DMS153 treated with DMSO at 0.1 percent for 48 hours (cell line): Measurements from ENCODE around the gene ITIH4.

ENCODE experiments used
- DNase-seq: peaks from one replicate; lab custom pipeline; 2025; ENCODE audit not compliant: unreplicated experiment; lab: John Stamatoyannopoulos, UW

ITIH4 gene

GRCh38 chr3:52805270-52806039, 25.0 kb downstream of the ITIH4 start:
- no peak for DNase-seq

GRCh38 chr3:52801839-52802238, 28.6 kb downstream of the ITIH4 start:
- no peak for DNase-seq

GRCh38 chr3:52800079-52800478, 30.4 kb downstream of the ITIH4 start:
- no peak for DNase-seq

- DNase-seq, result no peak
Observed at GRCh38 chr3:52798978-52799476, 31.4 kb downstream of the ITIH4 start.

GRCh38 chr3:52798376-52798977, 32.0 kb downstream of the ITIH4 start:
- DNase-seq, result no peak

GRCh38 chr3:52796411-52796810, 34.1 kb downstream of the ITIH4 start:
- DNase-seq, result no peak

GRCh38 chr3:52795298-52795900, 35.1 kb downstream of the ITIH4 start:
- DNase-seq, result no peak

- DNase-seq, result no peak
Observed at GRCh38 chr3:52794612-52795099, 35.8 kb downstream of the ITIH4 start, which contains the start of gene ITIH3. TSS of gene ITIH3 (plus strand) at chr3:52794796. CDS start at chr3:52794804, 8 bp downstream.

GRCh38 chr3:52793702-52794611, 36.5 kb downstream of the ITIH4 start:
- no peak for DNase-seq

- no peak for DNase-seq
Observed at GRCh38 chr3:52792961-52793695, 37.3 kb downstream of the ITIH4 start.

- DNase-seq, result no peak
Observed at GRCh38 chr3:52792413-52792812, 38.1 kb downstream of the ITIH4 start.

GRCh38 chr3:52791928-52792327, 38.5 kb downstream of the ITIH4 start:
- no peak for DNase-seq

GRCh38 chr3:52791366-52791765, 39.1 kb downstream of the ITIH4 start:
- no peak for DNase-seq

GRCh38 chr3:52790741-52791140, 39.7 kb downstream of the ITIH4 start:
- DNase-seq, result no peak

GRCh38 chr3:52790337-52790736, 40.1 kb downstream of the ITIH4 start:
- DNase-seq, result no peak

GRCh38 chr3:52789746-52790040, 40.8 kb downstream of the ITIH4 start:
- DNase-seq, result no peak

- no peak for DNase-seq
Observed at GRCh38 chr3:52788890-52789745, 41.4 kb downstream of the ITIH4 start.

- DNase-seq, result no peak
Observed at GRCh38 chr3:52787672-52788625, 42.5 kb downstream of the ITIH4 start.
